Measurements from ENCODE around the gene NBEAL2. TPM values are rescaled to one million over a fixed set of nuclear protein-coding genes. Genes with fewer than 3 reads are reported as not detected.

NBEAL2 gene
- total and polyA plus RNA-seq, 2 donors (not counting 1 experiment from before 2014, with no cell fraction given): 1.5 to 4.5 TPM

DNA sequence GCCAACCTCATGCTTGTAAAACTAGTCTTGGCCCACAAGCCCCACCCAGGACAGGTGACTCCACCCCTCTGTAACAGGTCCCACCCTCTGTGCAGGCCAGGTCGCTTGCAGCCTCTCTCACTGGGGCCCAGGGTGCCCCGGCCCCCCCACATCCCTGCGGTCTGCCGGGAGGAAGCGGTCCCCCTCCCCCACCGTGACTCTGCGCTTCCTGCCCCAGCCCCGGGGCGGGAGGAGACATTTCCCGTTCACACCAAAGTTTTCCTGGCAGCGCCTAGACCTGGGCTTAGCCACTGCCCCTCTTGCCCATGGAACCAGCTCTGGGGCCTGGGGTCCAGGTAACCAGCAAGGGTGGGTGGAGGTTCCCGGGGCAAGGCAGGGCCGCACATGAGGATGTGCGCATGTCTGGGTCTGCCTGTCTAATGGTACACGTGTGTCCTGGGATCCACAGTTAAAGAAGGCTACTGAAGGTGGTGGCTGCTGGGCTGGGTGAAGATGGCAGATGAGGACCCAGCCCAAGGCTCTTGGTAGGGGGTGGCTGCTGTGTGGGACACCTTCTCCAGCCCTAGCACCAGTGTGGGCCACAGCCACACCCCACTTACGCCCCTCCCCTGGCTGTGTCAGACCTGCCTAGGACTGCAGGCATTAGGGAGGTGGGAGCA lies 8.4 kb downstream of the NBEAL2 start:
- no peak overlapping the region for H3K9ac ChIP-seq (ENCODE audit: insufficient read depth, low read length)
- no peak for DNase-seq (ENCODE audit: low read depth in 2 of 2)
- H3K79me2 ChIP-seq (ENCODE audit: control insufficient read depth, insufficient read depth, low read length): no peaks in the 10 kb centered on the region
- no peak overlapping the region for H3K27ac ChIP-seq (ENCODE audit: insufficient read depth, low read length)
- H3K36me3 ChIP-seq (ENCODE audit: control insufficient read depth, insufficient read depth, low read length): no peaks in the 10 kb centered on the region
- no peaks in the 10 kb centered on the region for H3K9me3 ChIP-seq (ENCODE audit: control insufficient read depth, insufficient read depth, low read depth, low read length)
- no peak overlapping the region for H3K4me3 ChIP-seq (replicated peaks in 1 of 4; ENCODE audit: control extremely low read depth in 1 of 4, insufficient read depth in 1 of 4, low read depth in 3 of 4, low read length in 4 of 4)
- no peak for TF ChIP-seq CTCF (conservative IDR thresholded peaks at IDR 0.05 in 1 of 2, IDR thresholded peaks at IDR 0.05 in 1 of 2; ENCODE audit: low read depth in 1 of 2, low read length in 2 of 2)
- no peak for TF ChIP-seq EZH2 (IDR thresholded peaks at IDR 0.05; ENCODE audit: low read length, missing control alignments)
- H4K20me1 ChIP-seq (ENCODE audit: control insufficient read depth, extremely low read depth, insufficient read depth, low read length): no peaks in the 10 kb centered on the region
- no peak overlapping the region for H3K4me2 ChIP-seq (ENCODE audit: extremely low read depth, insufficient read depth, low read length)
- H3K4me1 ChIP-seq (ENCODE audit: control insufficient read depth, extremely low read depth, insufficient read depth, low read length): no peaks in the 10 kb centered on the region
- H2AFZ ChIP-seq (ENCODE audit: low read length): no peak overlapping the region
- H3K27me3 ChIP-seq (ENCODE audit: control insufficient read depth, insufficient read depth, low read length): no peaks in the 10 kb centered on the region

DNA sequence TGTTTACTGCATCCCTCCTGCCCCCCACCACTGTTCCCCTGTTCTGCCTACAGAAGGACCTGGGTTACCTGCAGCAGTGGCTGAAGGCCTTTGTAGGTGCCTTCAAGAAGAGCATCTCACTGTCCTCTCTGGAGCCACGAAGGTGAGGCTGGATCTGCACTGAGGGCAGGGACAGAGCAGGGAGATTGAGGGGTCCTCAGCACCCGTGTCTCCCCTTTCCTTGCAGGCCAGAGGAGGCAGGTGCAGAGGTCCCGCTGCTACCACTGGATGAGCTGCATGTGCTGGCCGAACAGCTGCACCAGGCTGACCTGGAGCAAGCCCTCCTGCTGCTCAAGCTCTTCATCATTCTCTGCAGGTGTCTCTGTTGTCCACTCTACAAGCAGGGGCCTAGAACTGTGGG lies 9.2 kb downstream of the NBEAL2 start:
- Histone ChIP-seq H3K4me3 (replicated peaks in 1 of 4; ENCODE audit: control extremely low read depth in 1 of 4, insufficient read depth in 1 of 4, low read depth in 3 of 4, low read length in 4 of 4) (no peak overlapping the region), H3K9me3 (ENCODE audit: control insufficient read depth, insufficient read depth, low read depth, low read length) (no peaks in the 10 kb centered on the region), H3K27ac (ENCODE audit: insufficient read depth, low read length) (no peak overlapping the region), H3K36me3 (ENCODE audit: control insufficient read depth, insufficient read depth, low read length) (no peaks in the 10 kb centered on the region), H3K4me2 (ENCODE audit: extremely low read depth, insufficient read depth, low read length) (no peak overlapping the region), H2AFZ (ENCODE audit: low read length) (no peak overlapping the region), H3K27me3 (ENCODE audit: control insufficient read depth, insufficient read depth, low read length) (no peaks in the 10 kb centered on the region), H3K9ac (ENCODE audit: insufficient read depth, low read length) (no peak overlapping the region), H3K4me1 (ENCODE audit: control insufficient read depth, extremely low read depth, insufficient read depth, low read length) (no peaks in the 10 kb centered on the region), H4K20me1 (ENCODE audit: control insufficient read depth, extremely low read depth, insufficient read depth, low read length) (no peaks in the 10 kb centered on the region), H3K79me2 (ENCODE audit: control insufficient read depth, insufficient read depth, low read length) (no peaks in the 10 kb centered on the region)
- no peak for DNase-seq (ENCODE audit: low read depth in 2 of 2)
- TF ChIP-seq EZH2 (IDR thresholded peaks at IDR 0.05; ENCODE audit: low read length, missing control alignments) (no peak), CTCF (conservative IDR thresholded peaks at IDR 0.05 in 1 of 2, IDR thresholded peaks at IDR 0.05 in 1 of 2; ENCODE audit: low read depth in 1 of 2, low read length in 2 of 2) (no peak)

DNA sequence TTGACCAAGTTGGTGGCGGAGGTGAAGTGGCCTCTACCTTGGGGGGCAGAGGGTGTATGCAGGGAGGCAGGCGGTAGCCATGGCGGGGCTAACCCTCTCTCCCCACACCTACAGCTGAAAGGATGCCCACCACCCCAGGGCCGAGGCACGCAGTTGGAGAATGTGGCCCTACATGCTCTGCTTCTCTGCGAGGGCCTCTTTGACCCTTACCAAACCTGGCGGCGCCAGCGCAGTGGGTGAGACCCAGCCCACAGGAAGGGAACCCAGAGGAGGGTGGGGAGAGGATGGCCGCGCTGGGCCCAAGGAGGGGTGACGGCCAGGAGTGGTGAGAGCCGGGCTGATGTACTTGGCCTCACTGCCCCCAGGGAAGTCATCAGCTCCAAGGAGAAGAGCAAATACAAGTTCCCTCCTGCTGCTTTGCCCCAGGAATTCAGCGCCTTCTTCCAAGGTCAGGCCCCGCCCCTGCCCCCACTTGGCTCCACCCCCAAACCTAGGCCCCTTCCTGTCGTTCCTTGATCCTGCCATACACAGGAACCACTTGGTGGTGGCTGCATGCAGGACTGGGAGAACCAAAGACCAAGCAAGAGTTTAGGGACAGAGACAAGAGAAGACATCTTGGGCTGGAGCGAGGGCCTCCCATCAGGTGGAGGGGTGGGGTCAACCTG lies 9.8 kb downstream of the NBEAL2 start:
- no peaks in the 10 kb centered on the region for H3K36me3 ChIP-seq (ENCODE audit: control insufficient read depth, insufficient read depth, low read length)
- no peak overlapping the region for H3K4me2 ChIP-seq (ENCODE audit: extremely low read depth, insufficient read depth, low read length)
- no peak overlapping the region for H2AFZ ChIP-seq (ENCODE audit: low read length)
- no peak for DNase-seq (ENCODE audit: low read depth in 2 of 2)
- no peaks in the 10 kb centered on the region for H3K27me3 ChIP-seq (ENCODE audit: control insufficient read depth, insufficient read depth, low read length)
- no peaks in the 10 kb centered on the region for H3K4me1 ChIP-seq (ENCODE audit: control insufficient read depth, extremely low read depth, insufficient read depth, low read length)
- no peak overlapping the region for H3K9ac ChIP-seq (ENCODE audit: insufficient read depth, low read length)
- H3K4me3 ChIP-seq (replicated peaks in 1 of 4; ENCODE audit: control extremely low read depth in 1 of 4, insufficient read depth in 1 of 4, low read depth in 3 of 4, low read length in 4 of 4): no peak overlapping the region
- no peaks in the 10 kb centered on the region for H3K9me3 ChIP-seq (ENCODE audit: control insufficient read depth, insufficient read depth, low read depth, low read length)
- TF ChIP-seq EZH2 (IDR thresholded peaks at IDR 0.05; ENCODE audit: low read length, missing control alignments): no peak
- no peak for TF ChIP-seq CTCF (conservative IDR thresholded peaks at IDR 0.05 in 1 of 2, IDR thresholded peaks at IDR 0.05 in 1 of 2; ENCODE audit: low read depth in 1 of 2, low read length in 2 of 2)
- H4K20me1 ChIP-seq (ENCODE audit: control insufficient read depth, extremely low read depth, insufficient read depth, low read length): no peaks in the 10 kb centered on the region
- H3K79me2 ChIP-seq (ENCODE audit: control insufficient read depth, insufficient read depth, low read length): no peaks in the 10 kb centered on the region
- H3K27ac ChIP-seq (ENCODE audit: insufficient read depth, low read length): no peak overlapping the region

Data from fibroblast of lung (primary cell).